Gastrocnemius medialis (tissue), 4 donors: Measurements from ENCODE around the gene WNK2.

Experiments used
- POLR2A ChIP-seq, 2 donors: fragments of 450-650 bp; IDR thresholded peaks; one replicate each; pipeline ENCODE4 v1.6.1; 2017; ENCODE audit warnings: antibody characterized with exemption in 2 of 2, mild to moderate bottlenecking in 2 of 2, moderate library complexity in 2 of 2
- TF ChIP-seq, protein P1 (sequence below), 5 experiments: fragments of 450-650 bp in 3 of 5; fragments of 200-600 bp in 2 of 5; sonication (generic) in 2 of 5; IDR thresholded peaks in 4 of 5; conservative IDR thresholded peaks in 1 of 5; 1 replicate in 4 of 5; 2 replicates in 1 of 5; pipeline ENCODE4 v1.5.1; 2016 to 2019; ENCODE audit warnings: antibody characterized with exemption in 5 of 5, mild to moderate bottlenecking in 3 of 5, moderate library complexity in 3 of 5

DNA sequence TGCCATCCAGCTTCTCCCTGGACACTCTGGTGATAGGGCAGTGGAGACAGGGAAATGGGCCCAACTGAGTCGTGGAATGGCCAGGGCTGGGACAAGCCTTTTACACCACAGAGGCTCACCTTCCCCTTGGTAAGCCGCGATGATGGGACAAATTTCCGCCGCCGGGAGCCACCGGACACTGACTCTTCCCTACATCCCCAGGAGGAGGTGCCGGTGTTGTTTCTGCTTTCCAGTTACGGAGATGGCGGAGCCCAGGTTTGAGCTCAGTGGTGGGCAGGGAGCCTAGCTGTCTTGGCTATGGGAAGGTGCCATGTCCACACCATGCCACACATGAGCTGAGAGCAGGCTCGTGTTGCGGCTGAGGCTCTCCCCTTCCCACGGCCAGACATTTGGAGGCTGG lies 19.9 kb upstream of the WNK2 start:
- TF ChIP-seq, protein P1, sequence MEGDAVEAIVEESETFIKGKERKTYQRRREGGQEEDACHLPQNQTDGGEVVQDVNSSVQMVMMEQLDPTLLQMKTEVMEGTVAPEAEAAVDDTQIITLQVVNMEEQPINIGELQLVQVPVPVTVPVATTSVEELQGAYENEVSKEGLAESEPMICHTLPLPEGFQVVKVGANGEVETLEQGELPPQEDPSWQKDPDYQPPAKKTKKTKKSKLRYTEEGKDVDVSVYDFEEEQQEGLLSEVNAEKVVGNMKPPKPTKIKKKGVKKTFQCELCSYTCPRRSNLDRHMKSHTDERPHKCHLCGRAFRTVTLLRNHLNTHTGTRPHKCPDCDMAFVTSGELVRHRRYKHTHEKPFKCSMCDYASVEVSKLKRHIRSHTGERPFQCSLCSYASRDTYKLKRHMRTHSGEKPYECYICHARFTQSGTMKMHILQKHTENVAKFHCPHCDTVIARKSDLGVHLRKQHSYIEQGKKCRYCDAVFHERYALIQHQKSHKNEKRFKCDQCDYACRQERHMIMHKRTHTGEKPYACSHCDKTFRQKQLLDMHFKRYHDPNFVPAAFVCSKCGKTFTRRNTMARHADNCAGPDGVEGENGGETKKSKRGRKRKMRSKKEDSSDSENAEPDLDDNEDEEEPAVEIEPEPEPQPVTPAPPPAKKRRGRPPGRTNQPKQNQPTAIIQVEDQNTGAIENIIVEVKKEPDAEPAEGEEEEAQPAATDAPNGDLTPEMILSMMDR (IDR thresholded peaks at IDR 0.05 in 4 of 5, conservative IDR thresholded peaks at IDR 0.05 in 1 of 5) = no peak
- no peak for TF ChIP-seq POLR2A (IDR thresholded peaks at IDR 0.05)
